Liver (tissue), 9 donors: ENCODE results near the gene TMEM141. TPM values are rescaled to one million over a fixed set of nuclear protein-coding genes. Genes with fewer than 3 reads are reported as not detected.

ENCODE experiments used
- DNase-seq: peaks from one replicate; pipeline ENCODE4 v3.0.0-alpha.2; 2017; ENCODE audit warnings: low spot score
- H3K27ac ChIP-seq, 2 donors: one replicate each; pipeline ENCODE4 v1.7.0; 2013; ENCODE audit warnings: inconsistent platforms in 2 of 2, low read length in 2 of 2, control low read depth in 1 of 2, low read depth in 1 of 2, mild to moderate bottlenecking in 1 of 2
- H3K27me3 ChIP-seq, 4 donors: one replicate each; pipeline versions ENCODE4 v1.6.1 to v1.7.0; 2013; ENCODE audit warnings: low read length in 3 of 4, inconsistent platforms in 1 of 4, mild to moderate bottlenecking in 1 of 4, moderate library complexity in 1 of 4; ENCODE audit not compliant: control insufficient read depth in 4 of 4, insufficient read depth in 4 of 4
- H3K36me3 ChIP-seq, 4 donors: one replicate each; pipeline versions ENCODE4 v1.6.1 to v1.7.0; 2013; ENCODE audit warnings: low read length in 3 of 4, mild to moderate bottlenecking in 3 of 4, low read depth in 1 of 4, moderate library complexity in 1 of 4; ENCODE audit not compliant: control insufficient read depth in 4 of 4, insufficient read depth in 3 of 4
- H3K4me1 ChIP-seq, 4 donors: one replicate each; pipeline versions ENCODE4 v1.6.1 to v1.7.0; 2013; ENCODE audit warnings: low read length in 3 of 4, mild to moderate bottlenecking in 3 of 4, moderate library complexity in 1 of 4; ENCODE audit not compliant: control insufficient read depth in 4 of 4, insufficient read depth in 4 of 4
- H3K4me3 ChIP-seq, 3 donors: one replicate each; pipeline versions ENCODE4 v1.6.1 to v1.7.0; 2013; ENCODE audit warnings: low read length in 3 of 3, control low read depth in 1 of 3, low read depth in 1 of 3, mild to moderate bottlenecking in 1 of 3
- H3K9ac ChIP-seq, 2 donors: one replicate each; pipeline ENCODE4 v1.7.0; 2013; ENCODE audit warnings: low read length in 2 of 2, mild to moderate bottlenecking in 2 of 2, moderate library complexity in 2 of 2, control low read depth in 1 of 2, low read depth in 1 of 2
- H3K9me3 ChIP-seq, 4 donors: one replicate each; pipeline versions ENCODE4 v1.6.1 to v1.7.0; 2013; ENCODE audit warnings: low read length in 3 of 4; ENCODE audit not compliant: control insufficient read depth in 4 of 4
- EGR1 ChIP-seq, 2 donors: IDR thresholded peaks; 2 replicates each; pipeline ENCODE4 v1.6.1; 2016 to 2018; ENCODE audit warnings: antibody characterized with exemption in 2 of 2, low read depth in 2 of 2
- FOXA1 ChIP-seq: IDR thresholded peaks from 2 replicates; pipeline ENCODE4 v1.6.1; 2016; ENCODE audit warnings: antibody characterized with exemption
- FOXA2 ChIP-seq: IDR thresholded peaks from 2 replicates; pipeline ENCODE4 v1.6.1; 2016; ENCODE audit warnings: antibody characterized with exemption
- GABPA ChIP-seq, 2 donors: IDR thresholded peaks in 1 of 2; conservative IDR thresholded peaks in 1 of 2; 2 replicates each; pipeline ENCODE4 v1.6.1; 2016; ENCODE audit warnings: antibody characterized with exemption in 2 of 2, mild to moderate bottlenecking in 1 of 2, moderate library complexity in 1 of 2
- HNF4A ChIP-seq, 2 donors: conservative IDR thresholded peaks; 2 replicates each; pipeline ENCODE4 v1.6.1; 2016; ENCODE audit warnings: antibody characterized with exemption in 2 of 2, mild to moderate bottlenecking in 2 of 2
- HNF4G ChIP-seq: IDR thresholded peaks from 2 replicates; pipeline ENCODE4 v1.6.1; 2016; ENCODE audit warnings: antibody characterized with exemption
- JUND ChIP-seq, 2 donors: IDR thresholded peaks; 2 replicates each; pipeline ENCODE4 v1.6.1; 2016; ENCODE audit warnings: antibody characterized with exemption in 2 of 2
- NR2F2 ChIP-seq: IDR thresholded peaks from 2 replicates; pipeline ENCODE4 v1.6.1; 2016; ENCODE audit warnings: antibody characterized with exemption
- RAD21 ChIP-seq, 2 donors: IDR thresholded peaks; 2 replicates each; pipeline ENCODE4 v1.6.1; 2016; ENCODE audit warnings: antibody characterized with exemption in 2 of 2, mild to moderate bottlenecking in 2 of 2
- RXRA ChIP-seq, 2 donors: IDR thresholded peaks; 2 replicates each; pipeline ENCODE4 v1.6.1; 2017 to 2018; ENCODE audit warnings: antibody characterized with exemption in 2 of 2, mild to moderate bottlenecking in 1 of 2
- SP1 ChIP-seq: IDR thresholded peaks from 2 replicates; pipeline ENCODE4 v1.6.1; 2018; ENCODE audit warnings: antibody characterized with exemption, mild to moderate bottlenecking
- TAF1 ChIP-seq: conservative IDR thresholded peaks from 2 replicates; pipeline ENCODE4 v1.6.1; 2016; ENCODE audit warnings: antibody characterized with exemption, mild to moderate bottlenecking
- YY1 ChIP-seq: IDR thresholded peaks from 2 replicates; pipeline ENCODE4 v1.6.1; 2016; ENCODE audit warnings: antibody characterized with exemption, mild to moderate bottlenecking
- WGBS: extraction: QIAGEN DNeasy Blood & Tissue Kit; methylation state at CpG from one replicate; pipeline ENCODE4 v1.1.7; 2013; 5-methylcytosine and 5-hydroxymethylcytosine counted together
- polyA plus RNA-seq, 2 donors: library from polyadenylated mRNA; stranded (reverse) in 1 of 2; unstranded in 1 of 2; fragments of 200-250 nt in 1 of 2; fragments of >200 nt in 1 of 2; fragmentation: Nextera tagmentation in 1 of 2; extraction: Ambion mirVana in 1 of 2; gene quantifications; one replicate each; pipeline versions ENCODE4 v1.2.1 to v1.2.3, GENCODE V29; 2013 to 2015
- total RNA-seq, 2 donors: library from RNA; depleted of rRNA; stranded (reverse); fragments of >200 nt; gene quantifications; one replicate each; pipeline ENCODE4 v1.2.3, GENCODE V29; 2014
- TF ChIP-seq, protein P1 (sequence below): IDR thresholded peaks from 2 replicates; pipeline ENCODE4 v1.6.1; 2016; ENCODE audit warnings: antibody characterized with exemption
- TF ChIP-seq, protein P2 (sequence below): IDR thresholded peaks from 2 replicates; pipeline ENCODE4 v1.6.1; 2016; ENCODE audit warnings: antibody characterized with exemption
- TF ChIP-seq, protein P3 (sequence below): IDR thresholded peaks from 2 replicates; pipeline ENCODE4 v1.6.1; 2016; ENCODE audit warnings: antibody characterized with exemption
- TF ChIP-seq, protein P4 (sequence below): fragments of 150-350 bp; IDR thresholded peaks from 2 replicates; pipeline ENCODE4 v1.5.1; 2017; ENCODE audit warnings: improper control_type of control experiment, low read depth, low read length; ENCODE audit not compliant: missing input control
- TF ChIP-seq, protein P5 (sequence below): IDR thresholded peaks from 2 replicates; pipeline ENCODE4 v1.6.1; 2016; ENCODE audit warnings: antibody characterized with exemption, mild to moderate bottlenecking
- donor health status: healthy.
- donor health status: healthy.
- donor health status: healthy.
- donor health status: healthy.
- donor health status: healthy.

Gene TMEM141
- total and polyA plus RNA-seq, 4 donors, result 32.2 to 74.7 (median 66.2) TPM

DNA sequence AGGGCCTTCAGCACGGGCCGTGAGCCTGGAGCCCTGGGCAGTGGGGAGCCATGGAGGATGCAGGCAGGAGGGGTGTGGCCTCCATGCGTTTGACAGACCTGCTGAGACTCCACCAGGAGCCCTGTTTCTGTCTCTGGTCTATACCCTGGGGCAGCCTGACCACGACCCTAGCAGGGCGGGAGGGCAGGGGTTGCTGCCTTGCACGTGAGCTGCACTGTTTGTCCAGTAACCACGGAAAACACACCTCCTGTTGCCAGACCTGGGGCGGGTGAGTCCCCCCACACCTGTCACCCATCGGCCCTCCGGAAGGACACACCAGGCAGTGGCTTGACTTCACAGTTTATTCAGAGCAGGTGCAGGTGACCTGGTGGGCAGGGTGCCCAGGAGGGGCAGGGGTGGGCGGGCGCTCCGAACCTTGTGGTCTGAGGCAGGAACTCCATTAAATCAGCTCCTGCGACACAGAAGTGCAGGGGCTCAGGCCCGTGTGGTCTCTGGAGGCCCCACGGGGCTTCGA is 37.0 kb upstream of the TMEM141 start:
- WGBS, result 77% methylated on average over 17 of the region's 17 CpGs
- Histone ChIP-seq H3K27me3 (no peaks in the 10 kb centered on the region), H3K4me3 (no peak overlapping the region), H3K9me3 (peaks cover 0 to 10% (median 1%) of the 10 kb centered on the region in 4 donors), H3K9ac (no peak overlapping the region), H3K4me1 (no peaks in the 10 kb centered on the region), H3K27ac (no peak overlapping the region), H3K36me3 (no peaks in the 10 kb centered on the region)
- no peak for TF ChIP-seq JUND (IDR thresholded peaks at IDR 0.05)
- no peak for TF ChIP-seq FOXA1
- TF ChIP-seq, protein P1, sequence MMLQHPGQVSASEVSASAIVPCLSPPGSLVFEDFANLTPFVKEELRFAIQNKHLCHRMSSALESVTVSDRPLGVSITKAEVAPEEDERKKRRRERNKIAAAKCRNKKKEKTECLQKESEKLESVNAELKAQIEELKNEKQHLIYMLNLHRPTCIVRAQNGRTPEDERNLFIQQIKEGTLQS, result no peak
- TF ChIP-seq NR2F2, result no peak
- TF ChIP-seq SP1, result no peak
- no peak for TF ChIP-seq TAF1
- TF ChIP-seq, protein P2, sequence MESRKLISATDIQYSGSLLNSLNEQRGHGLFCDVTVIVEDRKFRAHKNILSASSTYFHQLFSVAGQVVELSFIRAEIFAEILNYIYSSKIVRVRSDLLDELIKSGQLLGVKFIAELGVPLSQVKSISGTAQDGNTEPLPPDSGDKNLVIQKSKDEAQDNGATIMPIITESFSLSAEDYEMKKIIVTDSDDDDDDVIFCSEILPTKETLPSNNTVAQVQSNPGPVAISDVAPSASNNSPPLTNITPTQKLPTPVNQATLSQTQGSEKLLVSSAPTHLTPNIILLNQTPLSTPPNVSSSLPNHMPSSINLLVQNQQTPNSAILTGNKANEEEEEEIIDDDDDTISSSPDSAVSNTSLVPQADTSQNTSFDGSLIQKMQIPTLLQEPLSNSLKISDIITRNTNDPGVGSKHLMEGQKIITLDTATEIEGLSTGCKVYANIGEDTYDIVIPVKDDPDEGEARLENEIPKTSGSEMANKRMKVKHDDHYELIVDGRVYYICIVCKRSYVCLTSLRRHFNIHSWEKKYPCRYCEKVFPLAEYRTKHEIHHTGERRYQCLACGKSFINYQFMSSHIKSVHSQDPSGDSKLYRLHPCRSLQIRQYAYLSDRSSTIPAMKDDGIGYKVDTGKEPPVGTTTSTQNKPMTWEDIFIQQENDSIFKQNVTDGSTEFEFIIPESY, result no peak
- no peak for TF ChIP-seq HNF4A (conservative IDR thresholded peaks at IDR 0.05)
- no peak for TF ChIP-seq RAD21 (IDR thresholded peaks at IDR 0.05)
- TF ChIP-seq FOXA2, result no peak
- TF ChIP-seq, protein P3, sequence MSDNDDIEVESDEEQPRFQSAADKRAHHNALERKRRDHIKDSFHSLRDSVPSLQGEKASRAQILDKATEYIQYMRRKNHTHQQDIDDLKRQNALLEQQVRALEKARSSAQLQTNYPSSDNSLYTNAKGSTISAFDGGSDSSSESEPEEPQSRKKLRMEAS, result no peak
- no peak for TF ChIP-seq GABPA (IDR thresholded peaks at IDR 0.05 in 1 of 2, conservative IDR thresholded peaks at IDR 0.05 in 1 of 2)
- DNase-seq, result no peak

DNA sequence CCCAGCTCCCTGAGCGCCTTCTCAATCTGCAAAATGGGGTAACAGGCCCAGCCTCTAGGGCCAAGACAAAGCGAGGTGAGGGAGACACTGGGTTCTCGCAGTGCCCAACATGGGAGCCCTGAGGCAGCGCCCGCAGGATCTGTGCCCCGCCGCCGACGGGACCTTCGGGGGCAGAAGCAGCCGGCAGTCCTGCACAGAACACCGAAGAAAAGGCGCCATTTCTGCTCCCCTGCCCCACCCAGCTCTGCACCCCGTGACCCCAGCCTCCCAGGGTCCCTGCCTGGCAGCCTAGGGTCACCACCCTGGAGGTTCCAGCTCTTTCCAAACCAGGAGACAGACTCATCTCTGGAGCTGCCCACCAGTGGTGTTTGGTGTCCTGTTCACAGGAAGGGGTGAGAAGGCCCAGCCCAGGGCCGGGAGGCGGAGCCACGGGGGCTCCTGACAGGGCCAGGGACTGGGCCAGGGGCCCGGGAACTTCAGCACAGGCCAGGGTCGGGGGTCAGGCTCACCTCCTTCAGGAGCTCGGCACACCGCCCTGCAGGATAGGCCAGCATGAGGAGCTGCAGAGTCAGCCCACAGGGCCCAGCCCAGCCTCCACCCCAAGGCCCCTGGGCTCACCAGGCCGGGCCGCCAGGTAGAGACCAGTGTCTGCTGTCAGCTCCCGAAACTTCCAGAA is 36.4 kb upstream of the TMEM141 start:
- Histone ChIP-seq H3K4me3 (no peak overlapping the region), H3K27ac (no peak overlapping the region), H3K9me3 (peaks cover 0 to 10% (median 1%) of the 10 kb centered on the region in 4 donors), H3K4me1 (no peaks in the 10 kb centered on the region), H3K9ac (no peak overlapping the region), H3K36me3 (no peaks in the 10 kb centered on the region), H3K27me3 (no peaks in the 10 kb centered on the region)
- DNase-seq, result no peak
- TF ChIP-seq RXRA (IDR thresholded peaks at IDR 0.05) (no peak), TAF1 (no peak), JUND (IDR thresholded peaks at IDR 0.05) (no peak), SP1 (no peak), HNF4G (no peak), HNF4A (conservative IDR thresholded peaks at IDR 0.05) (no peak), EGR1 (IDR thresholded peaks at IDR 0.05; ENCODE audit: low read depth in 2 of 2) (no peak), FOXA1 (no peak), GABPA (IDR thresholded peaks at IDR 0.05 in 1 of 2, conservative IDR thresholded peaks at IDR 0.05 in 1 of 2) (no peak), YY1 (no peak)
- TF ChIP-seq, protein P1, result no peak
- TF ChIP-seq, protein P3, result no peak
- TF ChIP-seq, protein P2, result no peak
- TF ChIP-seq, protein P4, sequence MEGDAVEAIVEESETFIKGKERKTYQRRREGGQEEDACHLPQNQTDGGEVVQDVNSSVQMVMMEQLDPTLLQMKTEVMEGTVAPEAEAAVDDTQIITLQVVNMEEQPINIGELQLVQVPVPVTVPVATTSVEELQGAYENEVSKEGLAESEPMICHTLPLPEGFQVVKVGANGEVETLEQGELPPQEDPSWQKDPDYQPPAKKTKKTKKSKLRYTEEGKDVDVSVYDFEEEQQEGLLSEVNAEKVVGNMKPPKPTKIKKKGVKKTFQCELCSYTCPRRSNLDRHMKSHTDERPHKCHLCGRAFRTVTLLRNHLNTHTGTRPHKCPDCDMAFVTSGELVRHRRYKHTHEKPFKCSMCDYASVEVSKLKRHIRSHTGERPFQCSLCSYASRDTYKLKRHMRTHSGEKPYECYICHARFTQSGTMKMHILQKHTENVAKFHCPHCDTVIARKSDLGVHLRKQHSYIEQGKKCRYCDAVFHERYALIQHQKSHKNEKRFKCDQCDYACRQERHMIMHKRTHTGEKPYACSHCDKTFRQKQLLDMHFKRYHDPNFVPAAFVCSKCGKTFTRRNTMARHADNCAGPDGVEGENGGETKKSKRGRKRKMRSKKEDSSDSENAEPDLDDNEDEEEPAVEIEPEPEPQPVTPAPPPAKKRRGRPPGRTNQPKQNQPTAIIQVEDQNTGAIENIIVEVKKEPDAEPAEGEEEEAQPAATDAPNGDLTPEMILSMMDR, result no peak
- TF ChIP-seq, protein P5, sequence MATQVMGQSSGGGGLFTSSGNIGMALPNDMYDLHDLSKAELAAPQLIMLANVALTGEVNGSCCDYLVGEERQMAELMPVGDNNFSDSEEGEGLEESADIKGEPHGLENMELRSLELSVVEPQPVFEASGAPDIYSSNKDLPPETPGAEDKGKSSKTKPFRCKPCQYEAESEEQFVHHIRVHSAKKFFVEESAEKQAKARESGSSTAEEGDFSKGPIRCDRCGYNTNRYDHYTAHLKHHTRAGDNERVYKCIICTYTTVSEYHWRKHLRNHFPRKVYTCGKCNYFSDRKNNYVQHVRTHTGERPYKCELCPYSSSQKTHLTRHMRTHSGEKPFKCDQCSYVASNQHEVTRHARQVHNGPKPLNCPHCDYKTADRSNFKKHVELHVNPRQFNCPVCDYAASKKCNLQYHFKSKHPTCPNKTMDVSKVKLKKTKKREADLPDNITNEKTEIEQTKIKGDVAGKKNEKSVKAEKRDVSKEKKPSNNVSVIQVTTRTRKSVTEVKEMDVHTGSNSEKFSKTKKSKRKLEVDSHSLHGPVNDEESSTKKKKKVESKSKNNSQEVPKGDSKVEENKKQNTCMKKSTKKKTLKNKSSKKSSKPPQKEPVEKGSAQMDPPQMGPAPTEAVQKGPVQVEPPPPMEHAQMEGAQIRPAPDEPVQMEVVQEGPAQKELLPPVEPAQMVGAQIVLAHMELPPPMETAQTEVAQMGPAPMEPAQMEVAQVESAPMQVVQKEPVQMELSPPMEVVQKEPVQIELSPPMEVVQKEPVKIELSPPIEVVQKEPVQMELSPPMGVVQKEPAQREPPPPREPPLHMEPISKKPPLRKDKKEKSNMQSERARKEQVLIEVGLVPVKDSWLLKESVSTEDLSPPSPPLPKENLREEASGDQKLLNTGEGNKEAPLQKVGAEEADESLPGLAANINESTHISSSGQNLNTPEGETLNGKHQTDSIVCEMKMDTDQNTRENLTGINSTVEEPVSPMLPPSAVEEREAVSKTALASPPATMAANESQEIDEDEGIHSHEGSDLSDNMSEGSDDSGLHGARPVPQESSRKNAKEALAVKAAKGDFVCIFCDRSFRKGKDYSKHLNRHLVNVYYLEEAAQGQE, result no peak
- WGBS, result 90% methylated on average over 24 of the region's 24 CpGs
